Smooth muscle cell (in vitro differentiated cells): ENCODE results near the gene DHTKD1. TPM values are rescaled to one million over a fixed set of nuclear protein-coding genes. Genes with fewer than 3 reads are reported as not detected.

Source experiments
- DNase-seq: peaks from one replicate; lab custom pipeline; 2025; ENCODE audit not compliant: unreplicated experiment; lab: John Stamatoyannopoulos, UW
- H2AFZ ChIP-seq: fragments of 200-600 bp; sonication (generic); 2 replicates; pipeline ENCODE4 v1.6.0; 2016; ENCODE audit warnings: antibody characterized with exemption, low read depth, mild to moderate bottlenecking
- H3F3A ChIP-seq: fragments of 200-600 bp; sonication (generic); 2 replicates; pipeline ENCODE4 v1.6.0; 2017; ENCODE audit warnings: antibody characterized with exemption, low read depth
- H3K27ac ChIP-seq: fragments of 200-600 bp; sonication (generic); 2 replicates; pipeline ENCODE4 v1.5.1; 2016; ENCODE audit warnings: low read depth, mild to moderate bottlenecking
- H3K27me3 ChIP-seq: fragments of 200-600 bp; sonication (generic); 2 replicates; pipeline ENCODE4 v1.6.1; 2016; ENCODE audit warnings: low read depth, mild to moderate bottlenecking
- H3K36me3 ChIP-seq: fragments of 200-600 bp; sonication (generic); 2 replicates; pipeline ENCODE4 v1.5.1; 2016; ENCODE audit warnings: low read depth
- H3K4me1 ChIP-seq: fragments of 200-600 bp; sonication (generic); 2 replicates; pipeline ENCODE4 v1.5.1; 2016; ENCODE audit warnings: low read depth
- H3K4me2 ChIP-seq: fragments of 200-600 bp; sonication (generic); 2 replicates; pipeline ENCODE4 v1.6.0; 2016; ENCODE audit warnings: mild to moderate bottlenecking
- H3K4me3 ChIP-seq: fragments of 200-600 bp; sonication (generic); 2 replicates; pipeline ENCODE4 v1.5.1; 2016; ENCODE audit warnings: mild to moderate bottlenecking
- H3K79me2 ChIP-seq: fragments of 200-600 bp; sonication (generic); 2 replicates; pipeline ENCODE4 v1.6.0; 2016; ENCODE audit warnings: low read depth, mild to moderate bottlenecking
- H3K9ac ChIP-seq: fragments of 200-600 bp; sonication (generic); 2 replicates; pipeline ENCODE4 v1.6.0; 2016; ENCODE audit warnings: low read depth
- H3K9me3 ChIP-seq: fragments of 200-600 bp; sonication (generic); replicated peaks from 2 replicates; pipeline ENCODE4 v1.5.1; 2016; ENCODE audit warnings: low read depth
- H4K20me1 ChIP-seq: fragments of 200-600 bp; sonication (generic); 2 replicates; pipeline ENCODE4 v1.6.0; 2016; ENCODE audit warnings: low read depth
- CTCF ChIP-seq: fragments of 200-600 bp; sonication (generic); IDR thresholded peaks from 2 replicates; pipeline ENCODE4 v1.5.1; 2017; ENCODE audit warnings: borderline replicate concordance, mild to moderate bottlenecking, antibody characterized with exemption; ENCODE audit not compliant: insufficient read depth, poor library complexity, severe bottlenecking
- WGBS: methylation state at CpG from one replicate; pipeline ENCODE4 v1.1.7; 2016; ENCODE audit warnings: low lambda C conversion rate; 5-methylcytosine and 5-hydroxymethylcytosine counted together
- polyA plus RNA-seq: library from polyadenylated mRNA; unstranded; fragments of >200 nt; fragmentation: Nextera tagmentation; extraction: Ambion mirVana; gene quantifications from 2 replicates; pipeline ENCODE4 v1.2.1, GENCODE V29; 2016
- total RNA-seq: library from RNA; depleted of rRNA; stranded (reverse); fragments of >200 nt; gene quantifications from 2 replicates; pipeline ENCODE4 v1.2.3, GENCODE V29; 2014

Gene DHTKD1
- total and polyA plus RNA-seq, 2 experiments from 2014 or later: 9.4 to 16.9 TPM

GRCh38 chr10:12156367-12157123, 87.8 kb downstream of the DHTKD1 start:
- Histone ChIP-seq H3K9me3 (no peaks in the 10 kb centered on the region), H3K27me3 (no peaks in the 10 kb centered on the region), H2AFZ (no peak overlapping the region), H4K20me1 (no peaks in the 10 kb centered on the region), H3K4me2 (no peak overlapping the region), H3F3A (no peaks in the 10 kb centered on the region), H3K4me1 (no peaks in the 10 kb centered on the region), H3K79me2 (no peaks in the 10 kb centered on the region), H3K36me3 (peaks cover 8% of the 10 kb centered on the region), H3K27ac (no peak overlapping the region), H3K9ac (no peak overlapping the region), H3K4me3 (no peak overlapping the region)
- TF ChIP-seq CTCF: no peak
- WGBS: 96% methylated on average over 14 of the region's 14 CpGs
- DNase-seq: no peak

GRCh38 chr10:12158111-12158510, 89.4 kb downstream of the DHTKD1 start:
- H3K4me2 ChIP-seq: no peak overlapping the region
- 99% methylated on average over 3 of the region's 3 CpGs for WGBS
- no peak overlapping the region for H3K4me3 ChIP-seq
- no peak overlapping the region for H2AFZ ChIP-seq
- no peaks in the 10 kb centered on the region for H3K4me1 ChIP-seq
- H3K9ac ChIP-seq: no peak overlapping the region
- no peak for TF ChIP-seq CTCF
- no peaks in the 10 kb centered on the region for H3K27me3 ChIP-seq
- no peaks in the 10 kb centered on the region for H3K9me3 ChIP-seq
- H3K79me2 ChIP-seq: no peaks in the 10 kb centered on the region
- H3K27ac ChIP-seq: no peak overlapping the region
- peaks cover 8% of the 10 kb centered on the region for H3K36me3 ChIP-seq
- H4K20me1 ChIP-seq: no peaks in the 10 kb centered on the region
- H3F3A ChIP-seq: no peaks in the 10 kb centered on the region
- no peak for DNase-seq

- H3K4me1 ChIP-seq: no peaks in the 10 kb centered on the region
- H3K9ac ChIP-seq: no peak overlapping the region
- no peak overlapping the region for H3K4me3 ChIP-seq
- H3K27me3 ChIP-seq: no peaks in the 10 kb centered on the region
- peaks cover 8% of the 10 kb centered on the region for H3K36me3 ChIP-seq
- H3K27ac ChIP-seq: no peak overlapping the region
- TF ChIP-seq CTCF: no peak
- 95% methylated on average over 5 of the region's 5 CpGs for WGBS
- DNase-seq: no peak
- H3F3A ChIP-seq: peaks cover under 1% of the 10 kb centered on the region
- H3K79me2 ChIP-seq: no peaks in the 10 kb centered on the region
- no peaks in the 10 kb centered on the region for H3K9me3 ChIP-seq
- no peak overlapping the region for H2AFZ ChIP-seq
- no peak overlapping the region for H3K4me2 ChIP-seq
- H4K20me1 ChIP-seq: no peaks in the 10 kb centered on the region
Observed at GRCh38 chr10:12160664-12161063, 91.9 kb downstream of the DHTKD1 start.

GRCh38 chr10:12162927-12163326, 94.2 kb downstream of the DHTKD1 start:
- H3F3A ChIP-seq: peaks cover 2% of the 10 kb centered on the region
- H3K27me3 ChIP-seq: no peaks in the 10 kb centered on the region
- H4K20me1 ChIP-seq: no peaks in the 10 kb centered on the region
- no peaks in the 10 kb centered on the region for H3K79me2 ChIP-seq
- 98% methylated on average over 6 of the region's 6 CpGs for WGBS
- H3K9me3 ChIP-seq: no peaks in the 10 kb centered on the region
- no peak overlapping the region for H3K4me2 ChIP-seq
- no peak overlapping the region for H2AFZ ChIP-seq
- H3K36me3 ChIP-seq: peaks cover 8% of the 10 kb centered on the region
- no peak for TF ChIP-seq CTCF
- H3K9ac ChIP-seq: no peak overlapping the region
- H3K27ac ChIP-seq: no peak overlapping the region
- no peak overlapping the region for H3K4me3 ChIP-seq
- H3K4me1 ChIP-seq: no peaks in the 10 kb centered on the region
- no peak for DNase-seq
